GM20431 (cell line): ENCODE results near the gene RALGPS1.

Source experiments
- in situ Hi-C: fragments of 300-500 bp; cut with MseI, MboI; formaldehyde crosslinking; loops from one replicate; pipeline ENCODE4 v1.15.0; 2020; ENCODE audit warnings: low sequenced_read_pairs; ENCODE audit not compliant: unreplicated experiment

The RALGPS1 gene

DNA sequence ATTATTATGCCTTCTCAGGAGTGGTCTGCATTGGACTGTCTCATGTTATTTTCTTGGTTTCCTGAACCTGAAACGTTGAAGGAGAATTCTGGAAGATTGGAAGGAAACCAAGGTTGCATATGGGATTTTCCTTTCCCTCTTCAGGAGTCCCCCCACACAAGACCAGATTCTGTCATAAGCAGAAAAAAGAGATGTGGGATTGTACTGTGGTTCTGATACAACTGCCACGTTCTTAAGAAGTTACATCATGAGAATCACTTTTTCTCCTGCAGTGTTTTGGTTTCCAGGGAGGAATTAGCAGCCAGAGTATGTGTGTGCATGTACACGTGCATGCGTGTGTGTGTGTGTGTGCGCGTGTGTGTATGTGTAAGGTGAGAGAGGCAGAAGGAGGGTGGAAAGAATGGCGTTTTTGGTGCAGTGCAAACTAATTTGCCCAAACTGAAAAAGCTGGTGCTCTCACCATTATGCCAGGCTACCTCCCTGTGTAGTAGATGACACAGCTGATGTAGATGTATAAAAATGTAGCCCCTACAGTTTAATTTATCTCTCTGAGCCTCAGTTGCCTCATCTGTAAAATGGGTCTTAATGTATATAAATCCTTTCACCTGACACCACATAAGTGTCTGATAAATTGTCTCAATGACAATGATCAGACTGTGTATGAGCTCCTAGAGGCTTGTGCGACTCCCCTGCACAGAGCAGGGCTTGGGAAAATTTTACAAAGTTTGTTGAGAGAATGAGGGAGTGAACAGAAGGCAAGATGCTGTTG, 38.6 kb downstream of the RALGPS1 start:
- in situ Hi-C loops: no loop called here

DNA sequence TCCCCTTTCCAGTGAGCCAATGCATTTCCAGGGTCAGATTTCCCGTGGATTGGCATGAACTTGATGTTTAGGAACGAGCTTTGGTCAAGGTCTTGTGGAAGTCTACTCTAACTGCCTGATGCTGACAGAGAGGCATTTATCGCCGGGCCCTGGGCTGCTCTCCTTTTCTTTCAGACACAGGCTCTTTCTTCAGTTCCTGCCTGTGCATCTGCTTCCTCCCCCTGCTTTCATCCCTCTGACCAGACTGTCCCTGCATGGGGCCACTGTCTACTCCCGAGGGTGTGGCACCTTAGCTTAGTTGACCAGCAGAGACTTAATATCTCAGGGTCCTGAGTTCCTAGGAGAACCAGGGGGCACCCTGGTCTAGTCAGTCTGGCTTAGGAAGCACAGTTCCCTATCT, 41.2 kb downstream of the RALGPS1 start:
- in situ Hi-C loops: no loop called here

DNA sequence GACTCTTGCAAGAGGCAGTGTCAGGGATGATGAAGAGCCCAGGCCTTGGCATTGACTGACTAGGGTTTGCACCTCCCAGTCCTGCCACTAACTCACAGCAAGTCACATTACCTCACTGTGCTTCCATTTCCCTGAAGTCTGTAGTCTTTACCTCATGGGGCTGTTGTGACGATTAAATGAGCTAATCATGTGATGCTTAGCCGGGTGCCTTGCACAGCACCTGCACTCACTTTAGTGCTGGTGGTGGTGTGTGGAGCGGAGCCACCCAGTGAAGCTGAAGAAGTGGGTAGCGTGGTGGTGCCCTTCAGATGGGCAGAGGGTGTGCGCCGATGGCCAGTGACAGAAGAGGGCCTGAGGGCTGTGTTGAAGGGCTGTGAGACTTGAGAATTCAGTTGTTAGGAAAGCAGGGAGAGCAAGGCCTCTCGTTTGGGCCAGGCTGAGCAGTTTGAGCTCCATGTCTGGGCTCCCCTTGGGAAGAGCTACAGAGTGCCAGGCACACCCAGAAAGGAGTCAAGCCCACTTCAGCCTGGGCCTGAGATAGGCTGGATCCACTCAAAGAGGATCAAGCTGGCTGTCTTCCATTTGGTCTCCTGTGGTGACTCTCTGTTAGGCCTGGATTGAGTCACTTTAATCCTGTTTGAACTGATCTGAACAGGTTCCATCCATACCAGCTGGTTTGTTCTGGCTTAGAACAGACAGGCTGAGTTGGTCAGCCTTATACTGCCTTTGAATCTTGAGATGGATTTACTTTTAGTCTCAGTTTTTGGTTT, 42.5 kb downstream of the RALGPS1 start:
- in situ Hi-C loops: no loop called here

DNA sequence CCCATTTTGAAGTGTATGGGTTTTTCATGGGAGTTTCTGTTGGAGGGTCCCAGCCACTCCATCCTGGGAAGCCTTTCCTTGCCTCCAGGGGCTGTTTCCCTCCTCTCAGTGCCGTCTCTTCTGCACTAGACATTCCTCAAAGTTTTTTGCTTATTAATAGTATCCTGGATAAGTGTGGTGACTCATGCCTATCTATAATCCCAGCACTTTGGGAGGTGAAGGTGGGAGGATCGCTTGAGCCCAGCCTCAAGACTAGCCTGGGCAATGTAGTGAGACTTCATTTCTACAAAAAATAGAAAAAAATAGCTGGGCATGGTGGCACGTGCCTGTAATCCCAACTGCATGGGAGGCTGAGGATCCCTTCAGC, 43.1 kb downstream of the RALGPS1 start:
- in situ Hi-C loops: no loop called here

DNA sequence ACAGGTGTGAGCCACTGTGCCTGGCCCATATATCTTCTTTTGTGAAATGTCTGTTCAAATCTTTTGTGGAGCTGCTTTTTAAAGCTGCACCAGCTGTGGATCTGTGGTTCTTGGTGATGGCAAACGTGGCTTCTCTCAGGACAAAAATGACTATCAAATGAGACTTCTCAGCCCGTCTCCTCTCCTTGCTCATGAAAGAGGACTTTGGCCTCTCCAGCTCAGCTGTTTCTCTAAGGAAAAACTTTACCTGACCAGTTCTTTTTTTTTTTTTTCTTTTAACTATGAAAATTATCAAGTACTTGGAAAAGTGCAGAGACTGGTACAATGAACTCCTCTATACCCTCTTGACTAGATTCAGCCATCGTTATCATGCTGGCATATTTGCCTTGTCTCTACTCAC, 44.8 kb downstream of the RALGPS1 start:
- in situ Hi-C loops: no loop called here

DNA sequence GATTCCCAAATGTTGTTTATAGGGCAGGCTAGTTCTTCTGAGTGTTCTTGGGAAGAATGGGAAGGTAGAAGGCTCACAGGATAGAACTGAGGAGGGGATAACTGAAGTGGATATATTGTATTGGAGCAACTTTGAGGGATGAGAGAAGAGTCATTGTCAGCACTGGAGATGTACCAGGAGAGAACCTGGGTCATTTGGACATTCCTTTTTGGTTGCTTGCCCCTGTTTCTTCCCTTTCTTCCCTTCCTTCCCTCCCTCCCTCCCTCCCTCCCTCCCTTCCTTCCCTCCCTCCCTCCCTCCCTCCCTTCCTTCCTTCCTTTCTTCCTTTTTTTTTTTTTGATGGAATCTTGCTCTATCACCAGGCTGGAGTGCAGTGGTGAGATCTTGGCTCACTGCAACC, 45.3 kb downstream of the RALGPS1 start:
- in situ Hi-C loops: no loop called here

DNA sequence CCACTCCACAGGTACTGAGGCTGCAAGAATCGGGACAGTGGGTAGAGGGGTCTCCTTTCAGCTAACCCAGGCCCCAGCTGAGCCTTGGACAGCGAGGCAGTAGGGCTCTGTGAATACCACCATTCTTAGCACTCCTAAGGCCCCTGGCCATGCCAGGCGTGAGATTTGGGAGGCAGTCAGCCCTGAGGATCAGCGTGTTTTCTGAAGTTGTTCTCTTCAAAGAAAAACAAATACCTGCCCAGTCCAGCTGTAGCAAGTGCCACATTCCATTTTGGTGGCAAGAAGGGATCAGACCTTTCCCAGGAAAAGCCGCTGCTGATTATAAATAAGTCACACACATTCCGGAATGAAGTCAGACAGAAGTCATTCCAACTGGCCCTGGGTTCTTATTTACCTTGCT, 47.8 kb downstream of the RALGPS1 start:
- in situ Hi-C loops: no loop called here

DNA sequence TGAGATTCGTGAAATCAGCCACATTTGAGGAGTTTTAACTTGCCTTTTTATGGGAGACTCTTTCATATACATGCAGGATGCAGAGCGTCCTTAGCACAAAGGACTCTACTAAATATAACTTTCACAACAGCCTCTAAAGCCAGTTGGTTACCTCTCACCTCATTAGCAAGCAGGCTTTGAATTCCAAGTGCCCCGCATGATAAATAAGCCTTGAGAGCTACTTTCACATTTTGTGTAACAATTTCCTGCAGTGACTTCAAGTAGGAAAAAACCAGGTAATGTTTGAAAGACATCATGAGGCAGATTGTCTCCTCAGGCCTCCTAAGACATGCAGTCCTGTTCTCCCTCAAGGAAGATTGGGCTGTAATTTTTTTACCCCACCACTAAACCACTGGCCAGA, 50.5 kb downstream of the RALGPS1 start:
- in situ Hi-C loops: no loop called here

DNA sequence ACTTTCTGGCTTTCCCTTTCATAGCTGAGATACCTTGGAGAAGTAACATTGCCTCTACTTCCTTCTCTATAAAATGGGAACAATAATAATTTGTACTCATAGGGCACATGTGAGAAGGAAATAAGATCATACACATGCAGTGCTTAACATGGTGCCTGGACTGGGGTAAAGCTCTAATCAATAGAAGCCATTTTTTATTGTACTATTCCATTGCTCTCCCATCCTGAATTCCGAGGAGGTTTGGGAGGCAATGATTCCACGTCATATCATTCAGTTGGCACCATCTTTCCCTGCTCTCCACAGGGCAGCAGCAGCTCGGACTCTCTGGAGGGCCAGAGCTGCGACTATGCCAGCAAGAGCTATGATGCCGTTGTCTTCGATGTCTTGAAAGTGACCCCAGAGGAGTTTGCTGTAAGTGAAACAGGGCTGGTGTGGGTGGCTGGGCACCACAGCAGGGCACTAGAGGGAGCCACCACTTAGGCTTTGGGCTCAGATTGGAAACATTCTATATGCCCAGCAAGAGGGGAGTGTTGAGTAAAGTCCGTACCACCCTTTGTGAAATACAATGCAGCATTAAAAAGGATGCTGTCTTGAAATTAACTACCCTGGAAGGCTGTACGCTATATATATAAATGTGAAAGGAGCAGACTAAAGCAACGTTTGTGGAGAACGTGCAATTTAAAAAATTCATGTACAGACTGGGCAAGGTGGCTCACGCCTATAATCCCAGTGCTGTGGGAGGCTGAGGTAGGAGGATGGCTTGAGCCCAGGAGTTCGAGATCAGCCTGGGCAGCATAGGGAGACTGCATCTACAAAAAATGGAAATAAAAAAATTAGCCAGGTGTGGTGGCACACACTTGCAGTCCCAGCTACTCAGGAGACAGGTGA, 51.2 kb downstream of the RALGPS1 start:
- in situ Hi-C loops: no loop called here

DNA sequence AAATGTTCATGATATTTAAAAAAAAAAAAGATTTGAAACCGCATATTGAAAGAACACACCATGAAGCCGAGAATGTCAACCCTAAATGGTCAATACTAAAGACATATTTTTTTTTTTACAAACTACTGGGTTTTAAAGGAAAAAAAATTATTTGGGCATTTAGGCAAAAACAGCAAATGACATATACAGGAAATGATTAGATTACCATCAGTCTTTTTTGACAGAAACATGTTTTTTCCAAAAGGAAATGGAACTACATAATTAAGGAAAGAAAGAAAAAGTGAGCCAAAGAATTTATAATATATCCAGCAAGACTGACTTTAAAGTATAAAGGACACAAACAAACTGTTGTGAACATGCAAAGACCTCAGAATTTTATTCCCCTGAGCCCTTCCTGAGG, 56.7 kb downstream of the RALGPS1 start:
- in situ Hi-C loops: no loop called here

DNA sequence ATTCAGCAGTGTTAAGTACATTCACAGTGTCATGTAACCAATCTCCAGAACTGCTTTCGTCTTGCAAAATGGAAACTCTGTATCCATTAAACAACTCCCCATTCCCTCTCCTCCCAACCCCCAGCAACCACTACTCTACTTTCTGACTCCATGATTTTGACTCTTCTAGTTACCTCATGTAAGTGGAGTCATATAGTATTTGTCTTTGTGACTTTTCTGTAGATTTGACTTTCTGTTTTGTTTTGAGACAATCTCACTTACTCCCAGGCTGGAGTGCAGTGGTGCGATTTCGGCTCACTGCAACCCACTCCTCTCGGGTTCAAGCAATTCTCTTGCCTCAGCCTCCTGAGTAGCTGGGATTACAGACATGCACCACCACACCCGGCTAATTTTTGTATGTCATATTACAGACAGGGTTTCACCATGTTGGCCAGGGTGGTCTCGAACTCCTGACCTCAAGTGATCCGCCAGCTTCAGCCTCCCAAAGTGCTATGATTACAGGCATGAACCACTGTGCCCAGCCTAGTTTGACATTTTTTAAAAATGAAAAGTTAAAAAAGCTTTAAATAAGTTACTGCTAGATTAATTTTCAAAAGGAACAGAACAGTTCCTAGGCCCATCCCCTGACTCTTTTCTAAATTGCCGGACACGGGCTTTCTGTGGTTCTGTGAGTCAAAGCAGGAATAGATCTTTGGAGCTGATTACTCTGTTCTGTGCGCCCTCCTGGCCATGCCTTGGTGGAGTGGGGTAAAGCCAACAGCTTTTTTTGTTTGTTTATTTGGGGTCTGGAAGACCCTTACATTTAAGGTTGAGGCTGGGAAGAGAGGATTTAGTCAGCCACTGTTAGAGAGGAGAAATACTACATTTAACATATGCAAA, 59.3 kb downstream of the RALGPS1 start:
- in situ Hi-C loops: no loop called here

DNA sequence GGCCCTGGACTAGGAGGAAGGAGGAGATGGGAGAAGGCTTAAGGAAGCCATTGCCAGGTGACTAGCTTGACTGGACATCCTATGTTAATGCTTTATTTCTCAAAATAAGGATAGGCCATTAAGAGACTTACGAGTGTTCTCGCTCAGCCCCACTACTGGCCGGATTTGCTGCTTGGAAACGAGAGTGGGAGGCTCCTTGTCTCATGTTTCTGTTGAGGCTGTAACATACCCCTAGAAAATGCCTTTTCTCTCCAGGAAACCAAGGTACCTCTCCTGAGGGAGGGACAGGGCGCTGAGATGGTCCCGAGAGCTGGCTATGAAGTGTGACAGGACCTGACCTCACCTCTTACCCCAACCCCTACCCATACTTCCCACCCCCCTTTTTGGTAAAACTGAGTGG, 60.0 kb downstream of the RALGPS1 start:
- in situ Hi-C loops: no loop called here

DNA sequence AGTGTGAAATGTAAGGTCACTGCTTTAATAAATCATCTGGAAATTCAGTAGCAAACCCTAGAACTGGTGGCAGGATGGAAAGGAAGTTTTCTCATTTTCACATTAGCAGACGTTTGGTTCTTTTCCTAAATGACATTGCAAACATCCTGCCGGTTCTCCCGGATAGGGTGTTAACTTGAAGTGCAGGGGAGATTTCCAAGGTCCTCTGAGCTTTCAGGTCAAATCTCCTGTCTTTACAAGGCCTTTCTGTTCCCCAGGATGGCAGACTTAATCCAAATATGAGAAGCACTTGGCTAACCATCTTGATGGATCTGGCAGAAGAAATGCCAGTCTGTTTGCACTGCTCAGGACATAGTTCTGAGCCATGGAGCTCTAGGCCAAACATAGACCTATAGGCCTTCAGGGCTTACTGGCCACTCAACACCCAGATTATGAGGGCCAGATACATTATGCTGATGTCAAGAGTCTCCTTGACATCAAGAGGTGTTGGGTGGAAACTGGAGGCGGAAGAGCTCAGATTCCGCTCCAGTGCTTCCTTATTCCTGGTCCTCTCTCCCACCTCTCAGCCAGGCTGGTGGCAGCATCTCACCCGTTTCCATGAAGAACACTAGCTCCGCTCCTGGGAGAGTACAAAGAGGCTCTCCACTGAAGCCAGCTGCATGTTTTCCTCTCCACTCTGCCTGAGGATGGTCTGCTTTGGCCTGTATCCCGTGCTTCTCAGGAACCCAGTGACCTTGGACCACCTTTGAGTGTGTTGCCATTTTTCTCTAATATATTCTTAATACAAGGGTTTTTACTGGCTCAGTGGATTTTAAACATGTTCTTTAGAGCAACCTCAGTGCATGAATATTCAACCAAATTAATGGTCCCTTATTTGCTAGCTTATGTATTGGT, 61.0 kb downstream of the RALGPS1 start:
- in situ Hi-C loops: no loop called here

DNA sequence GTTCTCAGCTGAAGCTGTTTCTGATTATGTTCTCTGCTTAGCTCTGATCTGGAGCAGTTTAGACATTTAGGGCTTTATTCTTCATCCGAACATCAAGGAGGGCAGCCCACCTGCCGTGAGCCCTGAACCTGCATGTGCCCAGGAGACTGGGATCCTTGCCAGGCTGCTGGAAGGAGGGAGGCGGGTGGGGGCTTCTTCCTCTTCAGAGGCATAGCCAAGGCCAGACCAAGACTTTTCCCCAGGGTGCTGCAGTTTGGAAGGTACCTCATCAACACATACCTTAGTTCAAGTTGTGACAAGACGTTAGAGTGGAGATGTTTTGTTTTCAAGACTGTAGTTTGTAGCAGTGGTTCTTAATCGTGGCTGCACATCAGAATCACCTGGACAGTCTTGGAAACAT, 64.9 kb downstream of the RALGPS1 start:
- in situ Hi-C loops: no loop called here

DNA sequence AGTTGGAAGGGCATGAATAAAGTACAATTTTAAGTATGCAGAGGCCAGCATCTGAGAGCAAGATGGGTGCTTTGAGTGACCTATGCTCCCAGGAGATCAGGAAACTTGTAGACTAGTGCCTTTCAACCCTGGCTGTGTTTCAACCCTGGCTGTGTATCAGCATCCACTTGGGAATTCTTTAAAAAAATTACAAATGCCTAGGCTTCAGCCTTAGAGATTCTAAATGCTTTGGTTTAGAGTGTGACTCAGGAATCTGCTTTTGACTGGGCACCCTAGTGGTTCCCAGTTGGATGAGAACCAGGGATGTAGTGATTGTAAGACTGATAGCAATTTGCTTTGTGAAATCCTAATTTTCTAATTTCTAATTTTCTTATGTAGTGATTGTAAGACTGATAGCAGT, 65.6 kb downstream of the RALGPS1 start:
- in situ Hi-C loops: no loop called here

DNA sequence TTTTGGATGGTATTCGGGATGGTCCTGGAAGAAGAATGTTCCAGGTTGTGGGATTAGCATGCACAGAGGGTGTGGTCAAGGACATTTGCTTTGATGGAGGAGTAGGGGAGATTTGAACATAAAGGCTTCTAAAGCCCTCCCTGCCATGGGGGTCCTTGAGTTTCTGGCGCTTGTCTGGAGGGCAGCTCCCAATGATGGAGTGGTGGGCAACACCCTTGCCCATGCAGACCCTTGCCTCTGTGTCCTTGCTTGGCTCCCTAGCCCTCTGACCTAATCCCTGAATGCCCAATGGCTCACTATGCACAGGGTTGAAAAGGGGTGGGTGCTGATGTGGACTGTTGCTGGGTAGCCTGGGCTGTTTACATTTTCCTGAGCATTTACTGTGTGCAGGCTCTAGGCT, 66.6 kb downstream of the RALGPS1 start:
- in situ Hi-C loops: no loop called here

DNA sequence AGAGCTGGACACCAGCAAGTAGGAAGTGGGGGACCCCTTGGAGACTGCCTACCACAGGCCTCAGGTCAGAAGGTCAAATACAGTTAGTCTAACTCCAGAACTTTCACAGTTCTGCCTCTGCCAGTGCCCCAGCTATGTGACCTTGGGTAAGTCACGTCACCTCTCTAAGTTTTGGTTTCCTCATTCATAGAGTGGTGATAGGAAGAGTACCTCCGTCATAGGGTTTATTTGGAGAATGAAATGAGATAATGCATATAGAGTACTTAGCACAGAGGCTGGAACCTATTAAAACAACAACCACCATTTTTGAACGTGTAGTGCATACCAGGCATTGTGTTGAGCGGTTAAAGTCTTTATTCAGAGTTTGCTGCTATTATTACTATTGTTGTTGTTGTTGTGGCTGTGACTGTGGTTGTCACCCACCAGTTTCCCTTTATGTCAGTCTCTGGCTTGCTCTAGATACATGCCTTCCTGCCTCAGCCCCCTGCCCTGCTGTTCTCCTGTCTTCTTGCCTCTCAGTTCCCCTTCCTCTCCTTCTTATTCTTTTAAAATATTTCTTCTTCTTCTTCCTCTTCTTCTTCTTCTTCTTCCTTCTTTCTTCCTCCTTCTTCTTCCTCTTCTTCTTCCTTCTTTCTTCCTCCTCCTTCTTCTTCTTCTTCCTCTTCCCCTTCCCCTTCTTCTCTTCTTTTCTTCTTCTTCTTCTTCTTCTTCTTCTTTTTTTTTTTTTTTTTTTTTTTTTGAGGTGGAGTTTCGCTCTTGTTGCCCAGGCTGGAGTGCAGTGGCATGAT, 67.8 kb downstream of the RALGPS1 start:
- in situ Hi-C loops: no loop called here

DNA sequence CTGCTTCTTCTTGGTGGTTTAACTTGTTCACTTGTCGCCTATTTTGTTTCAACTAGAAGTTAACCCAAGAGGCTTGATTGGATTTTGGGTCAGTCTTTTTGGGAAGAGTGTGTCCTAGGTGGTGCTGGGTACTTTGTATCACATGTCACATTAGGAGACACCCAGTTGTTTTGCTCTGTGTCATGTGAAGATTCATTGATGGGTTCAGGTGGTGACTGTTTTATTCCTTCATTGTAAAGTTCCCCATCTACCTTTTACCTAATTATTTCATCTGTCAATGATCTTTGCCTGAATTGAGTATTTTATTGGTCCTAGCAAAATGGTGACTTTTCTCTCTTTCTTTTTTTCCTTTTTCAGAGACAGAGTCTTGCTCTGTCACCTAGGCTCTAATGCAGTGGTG, 69.2 kb downstream of the RALGPS1 start:
- in situ Hi-C loops: no loop called here
